Left lung (tissue), 10 donors: Measurements from ENCODE around the gene MDGA2. TPM values are rescaled to one million over a fixed set of nuclear protein-coding genes. Genes with fewer than 3 reads are reported as not detected.
A peak's percentile ranks its signal among the peaks of the same experiment; 100 is the strongest.

Experiments used
- ATAC-seq: fragments of 200-7000 bp; cut with Tn5 transposase; one replicate; pipeline ENCODE4 v1.9.1; 2020; ENCODE audit warnings: moderate library complexity
- DNase-seq, 4 donors: peaks; one replicate each; pipeline ENCODE4 v3.0.0-alpha.2; 2013 to 2020
- H3K27ac ChIP-seq, 2 donors: fragments of 200-600 bp; sonication (generic) in 1 of 2; one replicate each; pipeline versions ENCODE4 v1.5.0 to v1.8.0; 2020 to 2021
- H3K27me3 ChIP-seq, 2 donors: fragments of 200-600 bp; sonication (generic) in 1 of 2; one replicate each; pipeline versions ENCODE4 v1.5.0 to v1.8.0; 2020 to 2021
- H3K36me3 ChIP-seq, 2 donors: fragments of 200-600 bp; sonication (generic) in 1 of 2; one replicate each; pipeline versions ENCODE4 v1.5.0 to v1.8.0; 2020 to 2021
- H3K4me1 ChIP-seq, 2 donors: fragments of 200-600 bp; one replicate each; pipeline ENCODE4 v1.8.0; 2021
- H3K4me3 ChIP-seq, 2 donors: fragments of 200-600 bp; sonication (generic) in 1 of 2; one replicate each; pipeline versions ENCODE4 v1.5.0 to v1.8.0; 2020 to 2021; ENCODE audit warnings: mild to moderate bottlenecking in 1 of 2
- H3K9me3 ChIP-seq, 2 donors: fragments of 200-600 bp; sonication (generic) in 1 of 2; one replicate each; pipeline versions ENCODE4 v1.5.0 to v1.8.0; 2020 to 2021
- intact Hi-C, 2 donors: fragments of 100-400 bp; cut with DNase I; formaldehyde crosslinking; loops; one replicate each; pipeline versions ENCODE4 v1.11.2 to v1.14.2; 2022
- polyA plus RNA-seq, 6 donors: library from polyadenylated mRNA; unstranded; fragments of 120-200 nt; gene quantifications; one replicate each; pipeline ENCODE4 v1.2.1, GENCODE V29; 2013; ENCODE audit not compliant: insufficient read length in 6 of 6
- total RNA-seq, 2 donors: library from RNA; stranded (reverse); fragmentation: NEBNext Ultra II Directional; extraction: Animal tissue kit (Norgen Biotek cat#: 25700); gene quantifications; one replicate each; pipeline ENCODE4 v1.2.1, GENCODE V29; 2021
- TF ChIP-seq, protein P1 (sequence below), 2 donors: fragments of 200-600 bp; sonication (generic) in 1 of 2; IDR thresholded peaks; one replicate each; pipeline versions ENCODE4 v1.5.0 to v1.8.0; 2021; ENCODE audit warnings: antibody characterized with exemption in 2 of 2
- donor health status: DM: no; HTN: yes; CAD: no.
- donor health status: DM: no; HTN: no; CAD: no.

MDGA2 gene
- total and polyA plus RNA-seq, 8 donors = 0.14 to 0.62 (median 0.36) TPM; not detected in 1

DNA sequence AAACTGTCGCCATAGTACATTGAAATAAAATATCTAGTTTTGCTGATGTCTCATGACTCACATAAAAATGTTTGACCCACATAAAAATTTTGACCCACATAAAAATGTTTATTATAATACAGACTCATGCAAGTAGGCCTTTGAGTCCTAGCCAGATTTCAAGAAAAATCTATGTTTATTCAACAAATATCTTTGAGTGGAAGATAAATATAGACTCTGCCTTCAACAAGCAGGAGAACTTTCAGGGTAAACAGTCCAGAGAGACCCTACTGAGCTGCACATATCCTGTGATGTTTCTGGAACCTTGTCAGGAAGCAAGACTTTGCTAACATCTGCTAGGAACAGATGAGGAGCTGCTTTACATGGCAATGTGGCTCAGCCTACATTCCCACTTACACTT is 283.1 kb downstream of the MDGA2 start:
- no peaks in the 10 kb centered on the region for H3K36me3 ChIP-seq
- DNase-seq (peak in 2 of 4 donors; percentile 23 to 44), ATAC-seq (peak; percentile 85)
- H3K4me1 ChIP-seq = no peaks in the 10 kb centered on the region
- H3K27me3 ChIP-seq = no peaks in the 10 kb centered on the region
- TF ChIP-seq, protein P1, sequence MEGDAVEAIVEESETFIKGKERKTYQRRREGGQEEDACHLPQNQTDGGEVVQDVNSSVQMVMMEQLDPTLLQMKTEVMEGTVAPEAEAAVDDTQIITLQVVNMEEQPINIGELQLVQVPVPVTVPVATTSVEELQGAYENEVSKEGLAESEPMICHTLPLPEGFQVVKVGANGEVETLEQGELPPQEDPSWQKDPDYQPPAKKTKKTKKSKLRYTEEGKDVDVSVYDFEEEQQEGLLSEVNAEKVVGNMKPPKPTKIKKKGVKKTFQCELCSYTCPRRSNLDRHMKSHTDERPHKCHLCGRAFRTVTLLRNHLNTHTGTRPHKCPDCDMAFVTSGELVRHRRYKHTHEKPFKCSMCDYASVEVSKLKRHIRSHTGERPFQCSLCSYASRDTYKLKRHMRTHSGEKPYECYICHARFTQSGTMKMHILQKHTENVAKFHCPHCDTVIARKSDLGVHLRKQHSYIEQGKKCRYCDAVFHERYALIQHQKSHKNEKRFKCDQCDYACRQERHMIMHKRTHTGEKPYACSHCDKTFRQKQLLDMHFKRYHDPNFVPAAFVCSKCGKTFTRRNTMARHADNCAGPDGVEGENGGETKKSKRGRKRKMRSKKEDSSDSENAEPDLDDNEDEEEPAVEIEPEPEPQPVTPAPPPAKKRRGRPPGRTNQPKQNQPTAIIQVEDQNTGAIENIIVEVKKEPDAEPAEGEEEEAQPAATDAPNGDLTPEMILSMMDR (IDR thresholded peaks at IDR 0.05) = no peak
- H3K9me3 ChIP-seq = no peaks in the 10 kb centered on the region
- H3K27ac ChIP-seq = no peak overlapping the region
- H3K4me3 ChIP-seq = no peak overlapping the region
- intact Hi-C loops = no loop called here

DNA sequence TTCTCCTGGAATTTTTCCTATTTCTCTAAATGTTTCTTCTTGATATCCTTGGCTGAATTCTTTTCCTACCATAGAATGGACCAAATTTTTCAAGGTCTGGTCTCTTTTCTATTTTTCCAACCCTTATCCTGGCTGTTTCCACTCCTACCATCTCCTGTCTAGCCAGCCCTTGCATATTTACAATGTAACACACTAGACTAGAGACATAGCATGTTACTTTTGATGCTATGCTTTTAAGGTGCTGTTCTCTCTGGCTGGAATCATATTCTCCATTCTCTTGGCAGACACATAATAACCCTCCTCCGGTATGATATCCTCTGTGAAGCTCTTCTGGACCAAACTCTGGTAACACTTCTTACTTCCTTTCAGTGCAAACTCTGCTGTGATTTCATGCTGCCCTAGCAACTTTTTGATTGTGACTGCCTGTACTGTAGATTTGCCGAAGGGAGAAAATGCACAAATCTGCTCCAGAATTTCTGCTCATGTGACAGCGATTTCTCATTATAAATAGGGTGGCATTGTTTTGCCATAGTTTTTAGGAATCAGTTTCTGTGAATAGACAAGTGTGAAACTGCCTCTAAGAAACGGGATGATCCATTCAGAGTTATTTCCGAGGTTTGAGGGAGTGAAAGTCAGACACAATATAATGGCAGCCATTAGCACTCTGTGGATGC is 284.4 kb downstream of the MDGA2 start:
- ATAC-seq = no peak
- Histone ChIP-seq H3K36me3 (no peaks in the 10 kb centered on the region), H3K4me1 (no peaks in the 10 kb centered on the region), H3K27me3 (no peaks in the 10 kb centered on the region), H3K4me3 (no peak overlapping the region), H3K9me3 (no peaks in the 10 kb centered on the region), H3K27ac (no peak overlapping the region)
- DNase-seq = no peak
- TF ChIP-seq, protein P1 (IDR thresholded peaks at IDR 0.05) = no peak
- intact Hi-C loops = no loop called here

DNA sequence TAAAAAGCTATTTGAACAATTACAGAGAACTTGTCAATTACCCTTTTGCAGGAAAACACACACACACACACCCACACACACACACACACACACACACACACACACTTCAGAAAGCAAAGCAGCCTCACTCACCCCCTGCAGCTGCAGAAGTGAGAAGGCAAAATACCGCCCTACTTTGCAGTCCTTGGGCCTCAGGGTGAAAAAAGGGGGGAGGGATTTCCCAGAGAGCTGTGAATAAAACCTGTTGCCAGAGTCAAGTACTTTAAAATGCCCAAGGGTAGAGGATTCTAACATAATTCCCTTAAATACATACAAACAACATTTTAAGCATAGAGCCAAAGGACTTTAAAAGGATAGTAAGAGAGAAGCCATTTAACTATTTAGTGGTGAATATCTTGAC is 285.9 kb downstream of the MDGA2 start:
- peak; percentile 42 for ATAC-seq
- Histone ChIP-seq H3K4me1 (no peaks in the 10 kb centered on the region), H3K4me3 (no peak overlapping the region), H3K9me3 (no peaks in the 10 kb centered on the region), H3K36me3 (no peaks in the 10 kb centered on the region), H3K27me3 (no peaks in the 10 kb centered on the region), H3K27ac (no peak overlapping the region)
- intact Hi-C loops = no loop called here
- TF ChIP-seq, protein P1 (IDR thresholded peaks at IDR 0.05) = no peak
- DNase-seq = no peak

DNA sequence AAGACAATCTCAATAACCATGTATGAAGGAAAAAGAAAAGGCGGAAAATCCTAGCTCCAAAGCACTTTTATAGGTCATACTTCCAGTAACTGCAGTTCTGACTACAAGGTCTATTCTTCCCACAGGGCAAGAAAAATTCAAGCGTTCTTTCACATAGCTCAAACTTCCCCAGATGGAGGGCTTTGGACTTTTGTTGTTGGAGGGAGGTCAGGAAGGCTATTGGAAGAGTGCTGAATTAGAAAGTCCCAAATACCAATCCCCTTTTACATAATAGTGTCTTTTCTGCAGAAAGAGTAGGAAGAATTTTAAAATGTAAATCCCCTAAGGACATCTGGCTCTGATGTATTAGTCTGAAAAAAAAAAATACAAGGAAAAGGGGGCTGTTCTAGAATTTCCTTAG is 309.4 kb downstream of the MDGA2 start:
- TF ChIP-seq, protein P1 (IDR thresholded peaks at IDR 0.05) = no peak
- intact Hi-C loops = no loop called here
- ATAC-seq = no peak

DNA sequence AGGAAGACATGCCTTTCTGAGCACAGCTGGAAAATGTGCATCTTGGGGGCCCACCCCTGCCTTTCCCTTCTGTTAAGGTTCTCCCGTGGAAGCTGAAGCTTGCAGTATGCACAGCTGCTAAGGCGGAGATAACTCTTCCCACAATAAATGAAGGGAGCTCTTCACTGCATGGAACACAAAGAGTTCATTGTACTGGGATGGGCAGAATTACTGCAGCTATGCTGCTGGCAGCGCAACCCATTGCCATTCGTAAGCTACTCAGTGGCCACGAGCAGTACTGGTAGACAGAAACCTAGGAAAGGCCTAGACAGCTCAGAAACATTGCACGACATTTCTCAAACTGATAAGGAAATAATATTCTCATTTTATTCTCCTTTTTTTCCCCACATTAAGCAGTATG is 310.2 kb downstream of the MDGA2 start:
- H3K4me1 ChIP-seq = no peaks in the 10 kb centered on the region
- ATAC-seq = no peak
- no peak for DNase-seq

More for the DNA sequence above, 309.4 kb downstream of the MDGA2 start:
- H3K27me3 ChIP-seq = no peaks in the 10 kb centered on the region
- no peaks in the 10 kb centered on the region for H3K4me1 ChIP-seq
- no peak overlapping the region for H3K4me3 ChIP-seq
- H3K27ac ChIP-seq = no peak overlapping the region
- H3K9me3 ChIP-seq = no peaks in the 10 kb centered on the region
- DNase-seq = no peak
- no peaks in the 10 kb centered on the region for H3K36me3 ChIP-seq

More for the DNA sequence above, 310.2 kb downstream of the MDGA2 start:
- H3K27ac ChIP-seq = no peak overlapping the region
- no peaks in the 10 kb centered on the region for H3K9me3 ChIP-seq
- intact Hi-C loops = no loop called here
- no peaks in the 10 kb centered on the region for H3K27me3 ChIP-seq
- H3K36me3 ChIP-seq = no peaks in the 10 kb centered on the region
- H3K4me3 ChIP-seq = no peak overlapping the region
- TF ChIP-seq, protein P1 (IDR thresholded peaks at IDR 0.05) = no peak
